GM12878 (cell line): ENCODE results near the gene PLB1. TPM values are rescaled to one million over a fixed set of nuclear protein-coding genes. Genes with fewer than 3 reads are reported as not detected.

Source experiments
- ATAC-seq: fragments of 200-7000 bp; cut with Tn5 transposase; 3 replicates; pipeline ENCODE4 v1.9.1; 2020; ENCODE audit warnings: mild to moderate bottlenecking, moderate library complexity
- BruUV-seq: library from RNA; stranded (reverse); fragments of 400-500 nt; replicated peaks from 2 replicates; lab custom pipeline; 2021; lab: Mats Ljungman, UMichigan
- CTCF ChIA-PET: fragments of 300-600 bp; sonication (Branson Sonifier 250); formaldehyde crosslinking; extraction: SDS; loops from one replicate; lab custom pipeline; 2021; ENCODE audit warnings: inconsistent platforms; lab: Yijun Ruan, JAX
- POLR2A ChIA-PET: fragments of 350-600 bp; formaldehyde crosslinking; extraction: SDS; loops from one replicate; lab custom pipeline; 2021; ENCODE audit warnings: inconsistent platforms; lab: Charles Lee
- RAD21 ChIA-PET: fragments of 300-600 bp; sonication (Branson Sonifier 250); formaldehyde crosslinking; loops from one replicate; lab custom pipeline; 2023; ENCODE audit warnings: antibody characterized with exemption; ENCODE audit not compliant: unreplicated experiment; lab: Charles Lee
- SMC1A ChIA-PET: fragments of 300-600 bp; sonication (Branson Sonifier 250); formaldehyde crosslinking; loops from one replicate; lab custom pipeline; 2023; ENCODE audit not compliant: unreplicated experiment, uncharacterized antibody; lab: Charles Lee
- DNase-seq: peaks from one replicate; pipeline ENCODE4 v3.0.0-alpha.2; 2011; ENCODE audit warnings: low read depth, low spot score
- FAIRE-seq: peaks from 3 replicates; lab custom pipeline; 2011; peaks lifted over from hg19 to GRCh38; lab: Jason Lieb, UNC
- H2AFZ ChIP-seq: 2 replicates; pipeline ENCODE4 v1.6.0; 2011; ENCODE audit warnings: low read depth, low read length, control low read depth; ENCODE audit not compliant: control insufficient read depth
- H3K27ac ChIP-seq: 2 replicates; pipeline ENCODE4 v1.5.1; 2011; ENCODE audit warnings: control low read depth; ENCODE audit not compliant: control insufficient read depth, insufficient read depth
- H3K27me3 ChIP-seq, 2 experiments: replicated peaks in 1 of 2; 2 replicates each; pipeline versions ENCODE4 v1.6.0 to v1.6.1; 2011; ENCODE audit warnings: low read length in 1 of 2; ENCODE audit not compliant: control insufficient read depth in 2 of 2, insufficient read depth in 2 of 2
- H3K36me3 ChIP-seq, 2 experiments: 2 replicates each; pipeline ENCODE4 v1.5.1; 2011; ENCODE audit warnings: low read length in 1 of 2; ENCODE audit not compliant: control insufficient read depth in 2 of 2, insufficient read depth in 2 of 2
- H3K4me1 ChIP-seq: 2 replicates; pipeline ENCODE4 v1.6.1; 2011; ENCODE audit warnings: mild to moderate bottlenecking, low read length, moderate library complexity, mixed read lengths; ENCODE audit not compliant: control insufficient read depth, insufficient read depth
- H3K4me2 ChIP-seq: 2 replicates; pipeline ENCODE4 v1.6.0; 2011; ENCODE audit warnings: control low read depth; ENCODE audit not compliant: control insufficient read depth, insufficient read depth
- H3K4me3 ChIP-seq: fragments of 200-600 bp; sonication (generic); 2 replicates; pipeline ENCODE4 v1.5.1; 2016
- H3K79me2 ChIP-seq: 2 replicates; pipeline ENCODE4 v1.6.0; 2011; ENCODE audit warnings: low read length; ENCODE audit not compliant: control insufficient read depth, insufficient read depth
- H3K9ac ChIP-seq: 2 replicates; pipeline ENCODE4 v1.8.0; 2011; ENCODE audit warnings: low read length, control low read depth, mixed read lengths; ENCODE audit not compliant: control insufficient read depth, insufficient read depth
- H3K9me3 ChIP-seq: replicated peaks from 3 replicates; pipeline ENCODE4 v1.5.1; 2011; ENCODE audit warnings: mild to moderate bottlenecking, low read length; ENCODE audit not compliant: control insufficient read depth, insufficient read depth
- H4K20me1 ChIP-seq: 2 replicates; pipeline ENCODE4 v1.6.0; 2011; ENCODE audit not compliant: control insufficient read depth, insufficient read depth
- ATF2 ChIP-seq: IDR thresholded peaks from 2 replicates; pipeline ENCODE4 v1.6.1; 2012; ENCODE audit warnings: low read length, inconsistent platforms
- BCL11A ChIP-seq: IDR thresholded peaks from 2 replicates; pipeline ENCODE4 v1.6.1; 2011; ENCODE audit warnings: low read depth, low read length
- BCL3 ChIP-seq: IDR thresholded peaks from 2 replicates; pipeline ENCODE4 v1.6.1; 2011; ENCODE audit warnings: borderline replicate concordance, low read depth, mild to moderate bottlenecking, moderate library complexity, low read length; ENCODE audit not compliant: insufficient read depth, poor library complexity, severe bottlenecking
- BMI1 ChIP-seq: fragments of 450-650 bp; IDR thresholded peaks from 2 replicates; pipeline ENCODE4 v1.6.1; 2016; ENCODE audit warnings: mild to moderate bottlenecking, moderate library complexity, borderline replicate concordance
- CBX3 ChIP-seq: fragments of 200-600 bp; sonication (generic); IDR thresholded peaks from 2 replicates; pipeline ENCODE4 v1.6.1; 2016; ENCODE audit warnings: low read depth, borderline replicate concordance
- JUNB ChIP-seq: IDR thresholded peaks from 2 replicates; pipeline ENCODE4 v1.6.1; 2016; ENCODE audit warnings: antibody characterized with exemption, mild to moderate bottlenecking
- MTA2 ChIP-seq: fragments of 450-650 bp; IDR thresholded peaks from 2 replicates; pipeline ENCODE4 v1.6.1; 2016; ENCODE audit warnings: low read depth, mild to moderate bottlenecking, moderate library complexity
- RUNX3 ChIP-seq: IDR thresholded peaks from 2 replicates; pipeline ENCODE4 v1.6.1; 2012; ENCODE audit warnings: low read length, inconsistent platforms
- SPI1 ChIP-seq: IDR thresholded peaks from 2 replicates; pipeline ENCODE4 v1.6.1; 2011; ENCODE audit warnings: low read depth, mild to moderate bottlenecking, low read length, moderate library complexity, borderline replicate concordance; ENCODE audit not compliant: insufficient read depth
- TARDBP ChIP-seq: IDR thresholded peaks from 2 replicates; pipeline ENCODE4 v1.6.1; 2016; ENCODE audit warnings: borderline replicate concordance
- ZZZ3 ChIP-seq: IDR thresholded peaks from 2 replicates; pipeline ENCODE4 v1.6.1; 2011; ENCODE audit warnings: low read depth; ENCODE audit not compliant: control insufficient read depth, insufficient read length
- WGBS: methylation state at CpG from one replicate; pipeline ENCODE4 v1.1.6; 2016; ENCODE audit warnings: low lambda C conversion rate; ENCODE audit not compliant: insufficient replicate concordance, insufficient coverage; ENCODE audit errors: missing lambda C conversion rate; 5-methylcytosine and 5-hydroxymethylcytosine counted together
- in situ Hi-C: fragments of 300-500 bp; cut with MboI; formaldehyde crosslinking; loops from 9 replicates; pipeline ENCODE4 v1.14.3; 2018; ENCODE audit warnings: mixed read lengths
- intact Hi-C: fragments of 100-400 bp; cut with micrococcal nuclease; formaldehyde crosslinking; loops from one replicate; pipeline ENCODE4 v1.14.2; 2022; ENCODE audit not compliant: unreplicated experiment
- polyA plus RNA-seq, 11 experiments: library from polyadenylated mRNA; depleted of rRNA in 4 of 11; unstranded in 6 of 11; stranded (reverse) in 5 of 11; fragments of >200 nt; fragmentation: Nextera tagmentation in 4 of 11; fragmentation: Illumina TruSeq in 1 of 11; extraction: Ambion mirVana in 4 of 11; extraction: Trizol in 1 of 11; gene quantifications; 1 replicate in 1 of 11; 2 replicates in 10 of 11; pipeline versions ENCODE4 v1.2.1 to v1.2.3, GENCODE V29; 2011 to 2016; ENCODE audit warnings: inconsistent platforms in 2 of 11, missing spikeins in 2 of 11, low read depth in 1 of 11
- total RNA-seq, 4 experiments: library from RNA; depleted of rRNA in 3 of 4; stranded (reverse); fragments of >200 nt in 3 of 4; fragmentation: Illumina TruSeq in 1 of 4; extraction: Trizol in 1 of 4; gene quantifications; 2 replicates each; pipeline versions ENCODE4 v1.2.1 to v1.2.3, GENCODE V29; 2013 to 2021
- TF ChIP-seq, protein P1 (sequence below), 3 experiments: IDR thresholded peaks in 2 of 3; conservative IDR thresholded peaks in 1 of 3; 2 replicates each; pipeline ENCODE4 v1.5.1; 2011; ENCODE audit warnings: low read depth in 3 of 3, low read length in 3 of 3, mild to moderate bottlenecking in 3 of 3, control low read depth in 2 of 3, moderate library complexity in 2 of 3, inconsistent platforms in 1 of 3, mixed read lengths in 1 of 3; ENCODE audit not compliant: control insufficient read depth in 2 of 3, insufficient read depth in 1 of 3; ENCODE audit errors: extremely low read depth in 1 of 3

The PLB1 gene
- total and polyA plus RNA-seq, 10 of the 15 experiments (the other 5 are each of a cell fraction or from before 2014, with no cell fraction given): 0.03 to 0.49 (median 0.28) TPM

GRCh38 chr2:28647682-28648081, 151.8 kb downstream of the PLB1 start:
- 0 out of 2 replicates have a peak, but pooled peaks have one; percentile 17 for TF ChIP-seq MTA2
- peak; percentile 68 for TF ChIP-seq RUNX3
- TF ChIP-seq SPI1: peak; percentile 75
- TF ChIP-seq, protein P1, sequence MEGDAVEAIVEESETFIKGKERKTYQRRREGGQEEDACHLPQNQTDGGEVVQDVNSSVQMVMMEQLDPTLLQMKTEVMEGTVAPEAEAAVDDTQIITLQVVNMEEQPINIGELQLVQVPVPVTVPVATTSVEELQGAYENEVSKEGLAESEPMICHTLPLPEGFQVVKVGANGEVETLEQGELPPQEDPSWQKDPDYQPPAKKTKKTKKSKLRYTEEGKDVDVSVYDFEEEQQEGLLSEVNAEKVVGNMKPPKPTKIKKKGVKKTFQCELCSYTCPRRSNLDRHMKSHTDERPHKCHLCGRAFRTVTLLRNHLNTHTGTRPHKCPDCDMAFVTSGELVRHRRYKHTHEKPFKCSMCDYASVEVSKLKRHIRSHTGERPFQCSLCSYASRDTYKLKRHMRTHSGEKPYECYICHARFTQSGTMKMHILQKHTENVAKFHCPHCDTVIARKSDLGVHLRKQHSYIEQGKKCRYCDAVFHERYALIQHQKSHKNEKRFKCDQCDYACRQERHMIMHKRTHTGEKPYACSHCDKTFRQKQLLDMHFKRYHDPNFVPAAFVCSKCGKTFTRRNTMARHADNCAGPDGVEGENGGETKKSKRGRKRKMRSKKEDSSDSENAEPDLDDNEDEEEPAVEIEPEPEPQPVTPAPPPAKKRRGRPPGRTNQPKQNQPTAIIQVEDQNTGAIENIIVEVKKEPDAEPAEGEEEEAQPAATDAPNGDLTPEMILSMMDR (IDR thresholded peaks at IDR 0.05 in 2 of 3, conservative IDR thresholded peaks at IDR 0.05 in 1 of 3; ENCODE audit: control insufficient read depth in 2 of 3, extremely low read depth in 1 of 3, insufficient read depth in 1 of 3, low read depth in 3 of 3, low read length in 3 of 3): no peak
- TF ChIP-seq, all 136 proteins: peak for 3
- intact Hi-C loops (no loop called here), in situ Hi-C loops (no loop called here)
- Histone ChIP-seq H2AFZ (no peak overlapping the region), H3K9ac (no peak overlapping the region), H3K4me1 (peaks cover 9% of the 10 kb centered on the region), H3K27ac (no peak overlapping the region), H3K9me3 (no peaks in the 10 kb centered on the region), H3K4me3 (no peak overlapping the region), H3K4me2 (no peak overlapping the region), H3K27me3 (no peaks in the 10 kb centered on the region), H4K20me1 (no peaks in the 10 kb centered on the region), H3K79me2 (no peaks in the 10 kb centered on the region), H3K36me3 (no peaks in the 10 kb centered on the region)
- ATAC-seq (peak; percentile 63), DNase-seq (no peak), FAIRE-seq (no peak)
- CTCF ChIA-PET: no interaction called here
- RAD21 ChIA-PET: no interaction called here
- 41% methylated on average over 4 of the region's 4 CpGs for WGBS
- SMC1A ChIA-PET: no interaction called here
- POLR2A ChIA-PET: no interaction called here
- BruUV-seq: no TSS peak

GRCh38 chr2:28648147-28648546, 152.3 kb downstream of the PLB1 start:
- WGBS: 79% methylated on average over 3 of the region's 3 CpGs
- no peaks in the 10 kb centered on the region for H3K36me3 ChIP-seq
- ChIA-PET POLR2A (no interaction called here), RAD21 (no interaction called here), CTCF (no interaction called here), SMC1A (no interaction called here)
- H3K9me3 ChIP-seq: no peaks in the 10 kb centered on the region
- H3K4me3 ChIP-seq: no peak overlapping the region
- H3K27ac ChIP-seq: no peak overlapping the region
- no peaks in the 10 kb centered on the region for H3K27me3 ChIP-seq
- no peak overlapping the region for H3K9ac ChIP-seq
- FAIRE-seq: no peak
- H2AFZ ChIP-seq: no peak overlapping the region
- BruUV-seq: no TSS peak
- intact Hi-C loops: no loop called here
- DNase-seq: no peak
- ATAC-seq: peak; percentile 50
- H3K79me2 ChIP-seq: no peaks in the 10 kb centered on the region
- in situ Hi-C loops: no loop called here
- H3K4me1 ChIP-seq: peaks cover 9% of the 10 kb centered on the region
- H3K4me2 ChIP-seq: no peak overlapping the region
- H4K20me1 ChIP-seq: no peaks in the 10 kb centered on the region
- TF ChIP-seq ZZZ3 (no peak), BCL3 (no peak), JUNB (no peak), BCL11A (no peak), CBX3 (no peak), ATF2 (no peak), BMI1 (no peak), TARDBP (no peak)
